HG02885 (cell line): ENCODE results near the gene GNAT2.

Experiments
- ATAC-seq: cut with Tn5 transposase; IDR thresholded peaks from one replicate; pipeline ENCODE4 v1.9.1; 2021; ENCODE audit warnings: mild to moderate bottlenecking; ENCODE audit not compliant: unreplicated experiment, poor library complexity

The GNAT2 gene

DNA sequence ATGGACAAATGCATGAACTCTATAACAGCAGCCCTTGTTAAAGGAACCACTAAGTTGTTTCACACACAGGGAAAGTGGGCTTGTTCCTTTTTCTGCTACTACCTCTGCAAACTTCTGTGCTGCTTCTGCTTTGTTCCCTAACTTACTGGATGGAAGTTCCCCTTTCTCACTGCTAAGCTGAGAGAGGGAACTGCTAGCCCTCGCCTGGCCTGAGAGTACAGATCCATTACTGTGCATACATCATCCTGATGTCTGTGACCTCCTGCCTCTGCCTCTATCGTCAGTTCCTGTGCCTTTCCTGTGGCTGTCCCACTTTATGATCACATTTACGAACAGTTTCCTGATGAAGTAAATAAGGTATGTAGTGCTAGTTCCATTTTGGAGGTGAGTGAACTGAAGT is 3.5 kb downstream of the GNAT2 start:
- no peak for ATAC-seq

DNA sequence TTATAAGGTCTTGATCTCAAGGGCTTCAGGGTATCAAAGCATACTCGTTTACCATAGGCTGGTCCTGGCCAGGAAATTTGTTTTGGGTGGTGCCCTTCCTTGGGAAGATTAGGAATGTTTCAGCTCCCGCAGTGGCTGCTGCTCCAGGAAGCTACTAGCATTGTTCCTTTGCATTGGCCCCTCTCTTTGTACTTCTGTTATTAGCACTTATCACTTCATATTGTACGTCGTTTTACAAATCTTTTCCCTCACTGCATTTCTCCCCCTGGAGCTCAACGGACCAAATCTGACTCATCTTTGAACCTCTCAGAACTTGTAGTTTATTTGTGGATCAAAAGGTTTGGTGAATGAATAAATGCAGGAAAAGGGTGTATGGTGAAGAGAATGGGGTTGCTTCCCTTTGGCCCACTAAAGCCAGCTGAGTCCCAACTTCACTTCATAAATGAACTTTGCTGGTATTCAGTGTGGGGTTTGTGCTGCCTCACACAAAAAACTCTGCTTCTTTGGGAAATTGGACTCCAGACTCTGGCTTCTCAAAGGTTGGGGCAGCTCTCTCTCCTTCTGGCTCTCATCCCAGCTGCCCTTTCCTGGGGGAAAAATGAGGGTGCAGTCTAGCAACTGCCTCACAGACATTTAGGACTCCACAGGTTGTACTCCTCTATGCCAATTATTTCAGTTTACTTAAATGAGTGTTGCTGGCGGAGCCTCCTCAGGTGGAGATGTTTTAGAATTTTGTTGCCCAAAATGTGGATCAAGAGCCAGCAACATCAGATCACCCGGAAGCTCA is 5.9 kb downstream of the GNAT2 start:
- ATAC-seq = no peak

DNA sequence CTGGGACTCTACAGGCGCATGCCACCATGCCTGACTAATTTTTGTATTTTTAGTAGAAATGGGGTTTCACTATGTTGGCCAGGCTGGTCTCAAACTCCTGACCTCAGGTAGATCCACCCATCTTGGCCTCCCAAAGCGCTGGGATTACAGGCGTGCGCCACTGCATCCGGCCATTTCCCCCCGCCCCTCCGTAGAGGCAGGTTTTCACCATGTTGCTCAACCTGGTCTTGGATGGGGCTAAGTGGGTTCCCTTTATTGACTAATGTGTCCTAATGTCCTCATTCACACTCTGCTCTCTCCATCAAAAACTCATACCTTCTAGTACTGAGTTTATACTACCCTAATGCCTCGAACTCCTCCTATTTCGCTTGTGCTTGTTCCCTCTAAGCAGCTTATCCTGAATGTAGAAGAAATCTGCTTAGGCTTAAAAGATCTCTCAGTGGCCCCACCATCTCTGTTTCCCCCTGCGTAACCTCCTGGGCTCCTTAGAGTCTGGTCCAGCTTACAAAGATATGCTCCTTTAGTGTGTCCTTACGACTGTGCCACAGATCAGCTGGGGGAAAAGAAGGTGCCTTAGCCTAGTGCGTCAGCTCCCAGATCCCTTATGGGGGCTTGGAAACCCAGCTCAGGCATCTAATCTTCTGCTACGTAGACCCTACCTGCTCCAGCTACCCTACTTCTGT is 8.0 kb downstream of the GNAT2 start:
- no peak for ATAC-seq

DNA sequence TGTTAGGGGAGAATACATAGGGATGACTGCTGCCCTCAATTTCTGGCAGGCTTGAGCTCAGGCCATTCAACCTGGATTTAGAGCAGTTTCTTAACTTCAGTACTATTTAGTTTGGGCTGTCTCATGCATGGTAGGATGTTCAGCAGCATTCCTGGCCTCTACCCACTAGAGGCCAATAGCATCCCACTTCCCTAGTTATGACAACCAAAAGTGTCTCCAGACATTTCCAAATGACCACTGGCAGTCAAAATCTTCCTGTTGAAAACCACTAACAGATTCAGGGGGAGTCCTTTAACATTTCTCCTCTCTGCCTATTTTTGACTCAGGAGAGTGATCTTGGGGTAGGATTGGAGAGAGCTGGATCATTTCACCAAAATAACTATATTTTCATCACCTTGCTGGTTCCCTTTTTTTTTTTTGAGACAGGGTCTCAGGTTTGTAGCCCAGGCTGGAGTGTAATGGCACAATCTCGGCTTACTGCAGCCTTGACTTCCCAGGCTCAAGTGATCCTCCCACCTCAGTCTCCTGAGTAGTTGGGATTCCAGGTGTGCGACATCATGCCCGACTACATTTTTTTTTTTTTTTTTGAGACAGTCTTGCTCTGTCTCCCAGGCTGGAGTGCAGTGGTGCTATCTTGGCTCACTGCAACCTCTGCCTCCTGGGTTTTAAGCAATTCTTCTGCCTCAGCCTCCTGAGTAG is 8.7 kb downstream of the GNAT2 start:
- no peak for ATAC-seq

DNA sequence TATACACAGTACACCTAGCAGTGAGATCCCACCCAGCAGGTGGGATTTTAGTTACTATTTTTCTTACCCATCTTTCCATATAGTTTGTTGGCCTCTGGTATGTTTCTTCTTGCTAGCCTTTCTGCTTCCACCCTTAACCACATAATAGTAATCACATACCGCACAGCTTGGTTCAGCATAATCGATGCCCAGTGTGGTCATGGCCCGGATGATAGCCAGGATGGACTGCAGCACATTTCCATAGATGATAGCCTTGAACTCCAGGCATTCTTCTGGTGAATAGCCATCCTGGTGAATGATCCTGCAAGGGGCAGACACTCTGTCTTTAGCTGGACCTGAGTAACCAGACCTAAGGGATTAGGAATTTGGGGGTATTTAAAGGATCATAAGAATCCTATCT is 9.5 kb downstream of the GNAT2 start:
- no peak for ATAC-seq

DNA sequence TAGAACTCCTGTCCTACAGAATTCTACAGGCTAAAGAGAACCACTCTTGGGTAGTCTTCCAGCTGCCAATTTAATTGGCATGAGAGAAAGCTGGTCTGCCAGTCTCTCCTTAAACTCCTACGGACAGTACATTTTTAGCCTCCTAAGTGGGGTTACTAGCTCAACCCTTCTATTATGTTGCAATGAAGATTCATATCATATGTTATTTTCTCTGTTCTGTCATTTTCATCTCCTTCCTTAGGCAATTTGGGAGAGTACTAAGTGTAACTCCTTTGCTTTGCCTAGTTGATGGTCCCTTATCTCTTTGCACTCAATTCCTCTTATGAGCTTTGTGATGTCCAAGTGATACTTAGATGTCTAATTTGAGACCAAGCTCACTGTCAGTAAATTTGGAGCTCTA is 14.0 kb downstream of the GNAT2 start:
- ATAC-seq = no peak

DNA sequence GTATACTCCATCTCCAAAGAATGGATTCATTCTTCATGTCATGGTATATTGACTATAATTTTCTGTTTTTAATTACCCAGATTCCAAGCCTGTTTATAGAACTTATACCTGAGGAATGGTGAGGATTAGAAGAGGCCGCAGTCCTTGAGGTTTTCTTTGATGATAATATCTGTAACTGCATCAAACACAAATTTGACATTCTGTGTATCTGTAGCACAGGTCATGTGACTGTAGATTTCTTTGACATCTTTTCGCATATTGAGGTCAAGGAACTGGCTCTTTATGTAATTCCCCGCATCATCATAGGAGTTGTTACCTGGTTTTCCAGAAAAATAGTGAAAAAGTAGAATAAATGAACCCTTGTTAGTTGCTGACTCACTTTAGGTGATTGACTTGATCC is 16.2 kb downstream of the GNAT2 start:
- ATAC-seq = no peak

DNA sequence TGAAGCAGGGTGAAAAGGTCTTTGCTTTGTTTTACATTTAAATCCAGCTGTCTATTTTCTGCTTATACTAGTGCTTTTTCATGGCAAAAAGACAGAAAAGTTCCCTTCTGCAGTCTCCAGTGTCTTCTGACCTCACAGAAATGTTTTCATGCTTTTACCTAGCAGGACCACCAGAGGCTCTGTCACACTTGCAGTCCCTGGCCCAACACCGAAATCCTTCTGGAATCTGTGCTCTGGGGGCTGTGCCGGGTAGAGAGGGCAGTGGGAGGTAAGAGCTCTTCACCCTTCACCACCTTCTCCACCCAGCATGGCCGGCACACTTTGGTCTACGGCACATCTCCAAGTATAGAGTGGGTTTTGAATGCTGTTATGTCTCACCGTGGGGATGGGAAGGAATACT is 20.8 kb downstream of the GNAT2 start:
- no peak for ATAC-seq

DNA sequence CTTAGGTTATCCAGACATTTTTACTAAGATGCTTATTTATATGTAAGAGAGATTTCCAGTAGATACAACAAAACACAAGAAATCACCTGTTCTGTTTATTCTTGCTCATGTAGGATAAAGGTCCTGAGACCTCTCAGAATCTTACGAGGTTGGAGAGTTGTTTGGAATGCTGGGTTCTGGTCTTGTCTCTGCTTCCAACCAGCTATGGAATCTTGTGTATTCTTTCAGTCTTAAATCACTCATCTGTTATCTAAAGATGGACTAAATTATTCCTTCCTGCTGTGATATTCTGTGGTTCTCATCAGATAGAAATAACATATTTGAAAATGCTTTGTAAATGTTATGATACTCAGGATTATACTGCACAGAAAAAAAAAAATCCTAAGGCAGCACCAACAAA is 21.3 kb downstream of the GNAT2 start:
- ATAC-seq = no peak

DNA sequence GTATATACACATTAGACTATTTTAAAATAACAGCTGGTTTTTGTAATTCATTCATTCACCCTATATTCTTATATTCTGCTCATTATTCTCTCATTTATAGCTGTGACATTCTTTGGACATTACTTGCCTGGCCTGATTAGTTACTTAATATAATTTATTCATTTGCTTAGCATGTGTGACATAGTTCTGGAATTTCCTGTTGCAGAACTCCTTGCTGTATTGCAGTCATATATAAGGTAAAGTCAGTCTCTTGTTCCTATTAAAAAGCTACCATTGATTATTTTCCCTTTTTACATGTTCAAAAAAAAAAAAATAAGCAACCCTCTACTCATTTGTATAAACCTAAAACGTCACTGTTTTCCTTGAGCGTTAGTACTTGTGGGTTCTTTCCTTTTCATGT is 23.9 kb downstream of the GNAT2 start:
- no peak for ATAC-seq

DNA sequence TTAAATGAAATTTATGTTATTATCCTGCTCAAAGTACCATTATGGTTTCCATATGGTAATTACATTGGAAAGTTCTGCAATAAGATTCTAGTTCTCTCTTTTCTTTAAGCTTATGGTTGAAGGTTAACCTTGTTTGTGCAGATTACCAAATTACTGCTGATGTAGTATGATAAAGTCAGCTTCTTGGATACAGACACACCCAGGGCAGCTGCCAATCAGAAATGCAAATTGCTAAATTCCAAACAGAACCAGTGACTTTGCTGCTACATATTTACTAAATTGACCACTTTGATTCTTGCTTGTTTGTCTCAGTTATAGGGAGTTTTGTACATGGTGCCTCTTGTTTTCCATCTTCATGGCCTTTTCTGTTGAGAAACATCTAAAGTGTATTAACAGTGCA is 26.5 kb downstream of the GNAT2 start:
- ATAC-seq = no peak

DNA sequence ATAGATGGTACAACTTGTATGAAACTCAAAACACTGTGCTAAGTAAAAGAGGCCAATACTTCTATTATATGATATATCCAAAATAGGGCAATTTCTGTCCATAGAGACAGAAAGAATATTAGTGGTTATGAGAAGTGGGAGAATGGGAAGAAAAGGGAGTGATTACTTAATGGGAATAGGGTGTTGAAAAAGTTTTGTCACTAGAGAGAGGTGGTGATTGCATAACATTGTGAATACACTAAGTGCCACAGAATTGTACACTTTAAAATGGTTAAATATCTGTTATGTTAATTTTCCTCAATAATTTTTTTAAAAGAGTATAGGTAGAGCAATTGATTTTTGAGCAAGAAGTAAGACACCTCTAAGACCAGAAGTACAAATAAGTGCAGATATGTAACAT is 29.7 kb downstream of the GNAT2 start:
- no peak for ATAC-seq

DNA sequence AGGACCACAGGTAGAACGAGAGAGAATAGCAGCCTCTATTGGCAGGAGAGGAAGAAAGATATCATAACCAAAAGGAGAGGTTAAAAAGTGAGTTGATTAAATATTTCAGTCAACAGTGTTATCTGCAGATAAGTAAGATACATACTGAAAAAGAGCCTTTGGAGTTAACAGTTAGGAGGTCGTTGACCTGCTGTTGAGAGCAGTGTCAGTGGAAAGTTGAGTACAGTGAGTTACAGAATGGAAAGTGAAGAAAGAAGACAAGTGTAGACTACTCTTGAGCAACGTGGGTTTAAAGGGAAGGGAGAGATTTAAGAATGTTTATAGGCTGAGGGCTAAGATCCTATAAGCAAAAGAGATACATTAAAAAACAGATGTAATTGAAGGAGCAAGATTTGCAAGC is 30.2 kb downstream of the GNAT2 start:
- ATAC-seq = no peak

DNA sequence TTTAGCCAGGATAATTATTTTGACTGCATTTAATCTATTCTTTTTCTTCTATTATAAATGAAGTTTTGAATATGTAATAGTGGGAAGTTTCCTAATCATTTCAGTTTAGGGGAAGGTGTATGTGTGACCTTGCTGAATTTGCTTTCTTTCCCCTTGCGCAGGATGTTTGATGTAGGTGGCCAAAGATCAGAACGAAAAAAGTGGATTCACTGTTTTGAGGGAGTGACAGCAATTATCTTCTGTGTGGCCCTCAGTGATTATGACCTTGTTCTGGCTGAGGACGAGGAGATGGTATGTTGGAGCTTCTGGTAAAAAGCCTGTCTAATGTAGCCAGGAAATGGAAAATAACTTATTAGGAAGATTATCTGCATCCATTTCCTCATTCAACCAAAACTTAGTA is 33.4 kb downstream of the GNAT2 start:
- ATAC-seq = no peak

DNA sequence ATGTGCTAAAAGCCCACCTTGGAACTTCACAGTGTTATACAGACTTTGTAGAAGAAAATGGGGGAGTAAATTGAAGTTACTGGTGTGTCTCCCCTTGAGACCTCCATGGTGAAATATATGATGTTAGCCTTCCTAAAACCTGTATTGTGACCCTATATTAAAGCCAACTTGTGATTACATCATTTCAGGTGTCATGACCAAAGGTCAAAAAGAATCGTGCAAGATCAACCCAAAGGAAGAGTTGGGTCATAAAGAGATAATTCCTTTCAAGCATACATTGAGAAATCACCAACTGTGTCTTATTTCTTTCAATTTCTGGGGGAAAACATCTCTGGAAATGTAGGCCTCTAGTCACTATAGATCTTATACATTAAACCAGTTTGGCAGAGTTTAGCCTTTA is 34.6 kb downstream of the GNAT2 start:
- no peak for ATAC-seq

DNA sequence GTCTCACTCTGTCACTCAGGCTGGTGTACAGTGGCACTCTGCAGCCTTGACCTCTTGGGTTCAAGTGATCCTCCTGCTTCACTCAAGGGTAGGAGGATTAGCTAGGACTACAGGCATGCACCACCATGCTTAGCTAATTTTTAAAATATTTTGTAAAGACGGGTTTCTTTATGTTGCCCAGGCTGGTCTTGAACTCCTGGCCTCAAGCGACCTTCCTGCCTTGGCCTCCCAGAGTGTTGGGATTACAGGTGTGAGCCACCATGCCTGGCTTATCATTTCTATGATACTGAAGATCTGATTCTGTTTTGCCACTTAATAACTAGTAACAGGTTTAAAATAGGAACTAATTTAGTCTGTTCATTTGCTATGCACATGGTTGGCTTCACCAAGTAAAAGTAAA is 37.4 kb downstream of the GNAT2 start:
- no peak for ATAC-seq

DNA sequence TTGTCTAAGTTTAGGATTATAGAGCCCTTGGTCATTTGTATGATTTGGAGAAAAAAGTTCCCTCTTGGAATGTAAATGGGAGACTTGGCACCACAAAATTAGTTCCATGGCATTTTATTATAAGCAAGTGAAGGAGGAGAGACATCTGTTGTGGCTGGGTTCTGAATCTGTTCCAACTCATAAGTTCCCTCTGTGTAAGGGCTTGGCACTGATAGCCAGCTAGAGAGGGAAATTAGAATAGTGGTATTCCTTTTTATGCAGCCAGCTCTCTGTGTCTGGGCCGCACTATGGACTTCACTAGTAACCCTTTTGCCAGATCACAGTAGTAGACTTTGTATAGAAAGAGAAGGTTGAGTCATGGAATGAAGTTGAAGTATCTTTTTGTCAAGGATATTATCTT is 39.9 kb downstream of the GNAT2 start:
- no peak for ATAC-seq

DNA sequence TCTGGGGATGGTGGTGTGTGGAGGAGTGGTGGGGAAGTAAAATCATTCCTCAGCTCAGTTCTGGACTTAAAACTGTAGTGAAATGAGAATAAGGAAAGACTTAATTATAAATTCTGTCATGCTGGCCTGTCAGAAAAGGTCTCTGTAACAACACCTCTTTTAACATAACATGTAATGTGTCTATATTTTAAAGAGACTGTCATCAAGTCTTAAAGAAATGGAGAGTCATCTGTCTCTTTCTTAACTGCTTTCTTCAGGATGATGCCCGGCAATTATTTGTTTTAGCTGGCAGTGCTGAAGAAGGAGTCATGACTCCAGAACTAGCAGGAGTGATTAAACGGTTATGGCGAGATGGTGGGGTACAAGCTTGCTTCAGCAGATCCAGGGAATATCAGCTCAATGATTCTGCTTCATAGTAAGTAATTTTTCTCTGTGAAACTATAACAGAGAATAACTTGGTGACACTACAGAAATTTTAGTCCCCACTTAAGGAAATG is 40.4 kb downstream of the GNAT2 start:
- no peak for ATAC-seq

DNA sequence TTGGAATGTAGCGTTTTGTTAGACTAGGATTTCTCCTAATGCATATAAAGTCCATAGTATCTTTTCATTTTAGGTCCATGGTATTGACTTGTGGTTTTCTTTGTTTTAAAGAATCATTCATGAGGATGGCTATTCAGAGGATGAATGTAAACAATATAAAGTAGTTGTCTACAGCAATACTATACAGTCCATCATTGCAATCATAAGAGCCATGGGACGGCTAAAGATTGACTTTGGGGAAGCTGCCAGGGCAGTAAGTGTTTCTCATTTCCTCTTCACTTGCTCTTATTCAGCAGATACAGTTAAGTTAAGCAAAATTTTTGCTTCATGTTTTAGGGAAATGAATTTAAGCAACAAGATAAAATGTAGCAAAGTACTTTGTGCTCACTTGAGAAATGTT is 45.6 kb downstream of the GNAT2 start:
- ATAC-seq = no peak

DNA sequence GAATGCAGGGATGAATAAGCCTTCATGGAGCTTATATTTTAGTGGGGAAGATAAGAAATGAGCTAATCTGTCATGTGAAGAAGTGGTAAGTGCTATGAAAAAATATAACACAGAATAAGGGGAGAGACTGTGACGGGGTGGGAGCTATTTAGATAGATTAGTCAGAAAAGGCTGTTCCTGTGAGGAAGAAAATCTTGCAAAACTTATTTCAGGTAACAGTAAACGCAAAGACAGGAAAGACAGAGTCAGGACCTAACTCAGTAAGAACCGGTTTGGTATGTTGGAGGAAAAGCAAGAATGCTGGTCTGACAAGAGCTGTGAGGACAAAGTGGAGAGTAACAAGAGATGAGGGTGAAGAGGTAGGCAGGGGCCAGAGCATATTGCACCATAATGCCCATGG is 49.0 kb downstream of the GNAT2 start:
- no peak for ATAC-seq

DNA sequence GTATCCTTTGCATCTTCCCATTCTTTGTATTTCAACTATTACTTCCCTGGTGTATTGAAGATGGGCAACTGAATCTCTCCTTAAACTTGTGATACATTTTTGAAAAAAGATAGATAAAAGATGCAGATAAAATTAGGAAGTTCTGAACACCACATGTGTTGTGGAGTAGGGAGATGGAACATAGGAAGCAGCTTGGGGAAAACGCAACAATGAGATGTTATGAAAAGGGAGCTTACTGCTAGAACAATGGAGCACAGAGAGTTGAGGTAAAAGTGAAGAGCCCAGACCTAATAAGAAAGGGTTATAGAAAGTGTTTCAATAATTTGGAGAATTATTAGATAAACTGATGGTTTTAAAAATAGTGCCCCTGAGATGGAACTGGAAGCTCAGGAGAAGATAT is 50.1 kb downstream of the GNAT2 start:
- ATAC-seq = no peak
